HG02970 (cell line): Measurements from ENCODE around the gene MYADML2.
"Not testable (repeated sequence)": the region's sequence is repeated elsewhere in the genome, so short reads cannot be mapped to it uniquely, and the experiment has no call there.

Source experiments
- ATAC-seq: cut with Tn5 transposase; IDR thresholded peaks from one replicate; pipeline ENCODE4 v1.9.1; 2021; ENCODE audit warnings: mild to moderate bottlenecking, moderate library complexity, moderate number of reproducible peaks; ENCODE audit not compliant: unreplicated experiment, low FRiP score

MYADML2 gene

GRCh38 chr17:81960130-81960958 lies 13.3 kb upstream of the MYADML2 start:
- no peak for ATAC-seq

DNA sequence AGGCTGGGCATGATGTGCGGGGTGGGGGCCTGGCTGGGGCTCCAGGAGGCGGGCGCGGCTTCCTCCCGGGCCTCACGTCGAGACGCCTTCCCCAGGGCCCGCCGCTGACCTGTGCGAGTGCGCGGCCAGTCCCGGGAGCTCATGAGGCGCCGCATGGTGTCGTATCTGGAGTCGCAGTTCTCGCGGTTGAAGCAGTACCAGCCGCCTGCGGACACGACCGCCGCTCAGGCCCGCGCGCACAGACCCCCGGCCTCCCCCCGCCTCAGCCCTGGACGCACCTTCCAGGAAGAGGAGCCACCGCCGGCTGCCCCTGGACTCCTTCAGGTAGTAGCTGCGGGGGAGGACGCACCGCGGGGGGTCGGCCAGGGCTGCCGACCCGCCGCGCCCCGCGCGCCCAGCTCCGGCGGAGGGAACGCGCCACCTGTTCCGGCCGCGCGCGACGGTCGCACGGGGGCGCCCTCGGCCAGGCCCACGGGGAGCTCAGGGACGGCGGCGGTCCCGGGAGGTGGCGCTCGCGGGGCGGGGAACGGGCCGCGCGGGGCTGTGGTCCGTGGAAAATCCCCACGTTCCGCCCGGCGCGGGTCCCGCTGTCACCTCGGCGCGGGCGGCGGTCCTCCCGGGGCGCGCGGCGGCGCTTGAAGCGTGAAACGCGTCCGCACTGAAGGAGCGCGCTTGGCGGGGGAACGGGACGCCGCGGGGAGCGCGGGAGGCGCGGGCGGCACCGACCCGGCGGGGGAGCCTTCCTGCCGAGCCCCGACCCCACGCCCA lies 12.5 kb upstream of the MYADML2 start:
- no peak for ATAC-seq

DNA sequence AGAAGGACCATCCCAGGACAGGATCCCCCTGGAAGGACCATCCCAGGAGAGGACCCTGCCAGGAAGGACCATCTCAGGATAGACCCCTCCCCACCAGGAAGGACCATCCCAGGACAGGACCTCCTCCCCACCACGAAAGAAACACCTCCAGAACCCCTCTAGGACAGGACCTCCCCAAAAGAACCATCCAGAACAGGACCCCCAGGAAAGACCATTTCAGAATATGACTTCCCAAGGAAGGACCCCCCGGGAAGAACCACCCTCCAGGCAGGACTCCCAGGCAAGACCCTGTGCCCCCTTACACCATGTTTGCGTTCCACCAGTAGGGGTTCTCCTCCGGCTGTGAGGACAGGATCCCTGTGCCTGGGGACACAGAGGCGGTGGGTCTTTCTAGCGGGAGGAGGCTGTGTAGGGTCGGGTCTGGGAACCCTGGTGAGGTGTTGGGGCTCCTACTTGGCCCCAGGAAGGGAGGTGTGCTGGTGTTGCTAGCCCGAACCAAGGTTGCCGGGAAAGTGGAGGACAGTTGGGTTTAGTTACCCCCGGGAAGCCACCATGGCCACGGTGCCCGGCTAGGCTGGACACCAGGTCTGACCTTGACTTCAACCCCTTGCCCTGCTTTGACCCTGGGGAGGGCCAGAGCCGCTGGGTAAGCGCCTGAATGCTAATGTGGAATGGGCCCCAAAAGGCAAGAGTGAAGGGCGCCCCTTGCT lies 11.8 kb upstream of the MYADML2 start:
- no peak for ATAC-seq

- ATAC-seq, result no peak
Measured at GRCh38 chr17:81957691-81958432, 10.8 kb upstream of the MYADML2 start.

DNA sequence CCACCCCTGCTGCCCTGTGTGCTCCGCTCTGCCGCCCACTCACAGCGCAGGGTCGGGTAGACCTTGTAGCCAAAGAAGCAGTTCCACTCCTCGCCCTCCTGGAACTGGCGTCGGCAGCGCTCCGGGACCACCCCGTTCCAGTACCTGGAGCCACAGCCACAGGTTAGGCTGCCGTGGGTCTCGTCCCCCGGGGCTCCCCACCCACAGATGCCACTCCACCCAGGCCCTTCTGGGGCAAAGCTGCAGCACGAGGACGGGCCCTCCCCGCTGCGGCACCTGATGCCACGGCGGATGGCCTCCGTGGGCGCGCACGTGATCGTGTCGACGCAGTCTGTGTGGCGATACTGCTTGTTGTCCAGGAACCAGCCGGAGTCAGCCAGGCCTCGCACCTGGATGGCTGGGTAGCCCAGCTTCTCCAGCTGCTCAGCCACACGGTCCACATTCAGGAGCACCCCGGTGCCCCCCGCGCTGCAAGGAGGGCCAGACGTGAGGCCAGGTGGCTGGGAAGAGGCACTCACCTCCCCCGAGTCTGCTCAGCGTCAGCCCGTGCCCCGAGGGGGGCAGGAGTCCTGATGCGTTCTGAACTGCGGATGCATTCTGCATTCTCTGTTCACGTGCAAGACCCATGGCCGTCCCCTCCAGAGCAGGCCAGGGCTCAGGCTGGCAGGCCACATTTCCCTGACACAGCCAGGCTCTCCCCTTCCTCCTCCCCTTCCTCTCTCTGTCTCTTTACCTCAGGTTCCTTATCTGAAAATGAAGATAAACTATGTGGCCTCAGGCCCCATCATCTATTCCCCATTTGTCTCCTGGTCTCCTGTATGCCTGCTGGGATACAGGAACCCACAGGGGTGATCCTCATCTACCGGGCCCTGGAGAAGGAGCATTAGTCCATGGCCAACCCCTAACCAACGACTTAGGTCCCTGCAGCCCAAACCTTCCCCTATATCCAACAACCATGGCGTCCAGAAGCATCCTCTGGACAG lies 9.9 kb upstream of the MYADML2 start:
- ATAC-seq, result no peak

DNA sequence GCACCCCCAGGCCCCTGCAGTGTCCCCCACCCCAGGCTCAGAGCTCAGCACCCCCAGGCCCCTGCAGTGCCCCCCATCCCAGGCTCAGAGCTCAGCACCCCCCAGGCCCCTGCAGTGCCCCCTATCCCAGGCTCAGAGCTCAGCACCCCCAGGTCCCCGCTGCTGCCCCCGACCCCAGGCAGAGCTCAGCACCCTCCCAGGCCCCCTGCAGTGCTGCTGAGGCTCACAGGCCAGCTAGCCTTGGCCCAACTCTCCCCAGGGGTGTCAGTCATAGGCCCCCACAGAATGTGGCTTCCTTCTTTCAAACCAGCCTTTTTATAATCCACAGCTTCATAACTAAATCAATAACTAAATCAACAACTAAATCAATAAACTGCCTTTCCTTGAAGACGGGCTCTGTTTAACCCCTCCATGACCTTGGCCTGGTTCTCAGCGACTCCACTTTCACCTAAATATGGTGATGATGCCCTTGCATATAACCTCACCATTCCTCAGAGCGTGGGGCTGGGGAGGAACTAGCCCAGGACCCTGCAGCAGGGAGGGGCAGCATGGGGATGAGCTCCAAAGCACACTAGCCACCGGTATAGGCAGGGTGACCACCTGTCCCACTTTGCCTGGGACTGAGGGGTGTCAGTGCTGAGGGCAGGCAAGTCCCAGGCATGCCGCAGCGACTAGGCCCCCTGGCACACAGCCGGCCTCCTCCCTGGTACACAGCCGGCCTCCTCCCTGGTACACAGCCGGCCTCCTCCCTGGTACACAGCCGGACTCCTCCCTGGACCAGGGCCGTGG lies 8.9 kb upstream of the MYADML2 start:
- ATAC-seq, result no peak

DNA sequence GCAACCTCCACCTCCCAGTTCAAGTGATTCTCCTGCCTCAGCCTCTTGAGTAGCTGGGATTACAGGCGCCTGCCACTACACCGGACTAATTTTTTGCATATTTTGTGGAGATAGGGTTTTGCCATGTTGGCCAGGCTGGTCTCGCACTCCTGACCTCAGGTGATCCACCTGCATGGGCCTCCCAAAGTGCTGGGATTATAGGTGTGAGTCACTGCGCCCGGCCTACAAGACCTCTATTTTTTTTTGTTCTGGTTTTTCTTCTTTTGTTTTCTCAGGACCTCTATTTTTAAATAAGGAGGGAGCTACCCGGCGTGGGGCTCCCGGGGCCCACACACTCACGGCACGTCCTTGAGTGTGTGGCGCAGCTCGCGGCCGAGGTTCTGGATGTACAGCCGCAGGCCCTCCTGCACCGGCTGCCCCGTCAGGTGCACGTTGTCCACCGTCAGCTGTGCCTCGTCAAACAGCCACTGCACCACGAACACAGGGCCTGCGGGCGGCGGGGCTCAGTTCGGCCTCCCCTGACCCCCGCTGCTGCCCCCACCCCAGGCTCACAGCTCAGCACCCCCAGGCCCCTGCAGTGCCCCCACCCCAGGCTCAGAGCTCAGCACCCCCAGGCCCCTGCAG lies 8.1 kb upstream of the MYADML2 start:
- no peak for ATAC-seq

DNA sequence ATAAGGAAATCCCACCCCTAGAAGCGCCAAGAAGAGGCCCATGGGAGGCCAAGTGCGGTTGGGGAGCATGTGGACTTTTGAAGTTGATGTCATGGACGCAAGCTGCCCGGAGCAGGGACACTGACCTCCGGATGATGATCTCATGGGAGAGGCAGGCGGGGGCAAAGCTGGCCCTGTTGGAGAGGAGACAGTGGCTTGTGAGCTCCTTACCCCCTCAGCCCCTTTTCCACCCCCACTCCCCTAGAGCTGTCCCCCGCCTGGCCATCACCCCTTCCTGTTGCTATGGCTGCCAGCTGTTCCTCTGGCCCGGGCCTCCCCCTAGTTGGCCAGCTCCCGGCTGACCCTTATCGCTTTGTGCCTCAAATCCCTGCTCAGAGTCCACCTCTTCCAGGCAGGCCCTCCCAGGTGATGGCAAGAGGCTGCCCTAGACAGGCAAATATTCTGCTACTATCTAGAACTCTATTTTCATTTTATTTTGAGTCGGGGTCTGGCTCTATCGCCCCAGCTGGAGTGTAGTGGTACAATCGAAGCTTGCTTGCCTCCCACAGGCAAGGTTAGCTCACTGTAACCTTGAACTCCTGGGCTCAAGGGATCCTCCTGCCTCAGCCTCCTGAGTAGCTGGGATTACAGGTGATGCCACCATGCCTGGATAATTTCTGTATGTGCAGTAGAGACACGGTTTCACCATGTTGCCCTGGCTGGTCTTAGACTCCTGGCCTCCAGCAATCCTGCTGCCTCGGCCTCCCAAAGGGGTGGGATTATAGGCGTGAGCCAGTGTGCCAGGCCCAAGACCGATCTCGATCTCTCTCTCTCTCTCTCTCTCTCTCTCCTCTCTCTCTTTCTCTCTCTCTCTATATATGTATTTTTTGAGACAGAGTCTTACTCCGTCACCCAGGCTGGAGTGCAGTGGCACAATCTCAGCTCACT lies 7.4 kb upstream of the MYADML2 start:
- no peak for ATAC-seq

DNA sequence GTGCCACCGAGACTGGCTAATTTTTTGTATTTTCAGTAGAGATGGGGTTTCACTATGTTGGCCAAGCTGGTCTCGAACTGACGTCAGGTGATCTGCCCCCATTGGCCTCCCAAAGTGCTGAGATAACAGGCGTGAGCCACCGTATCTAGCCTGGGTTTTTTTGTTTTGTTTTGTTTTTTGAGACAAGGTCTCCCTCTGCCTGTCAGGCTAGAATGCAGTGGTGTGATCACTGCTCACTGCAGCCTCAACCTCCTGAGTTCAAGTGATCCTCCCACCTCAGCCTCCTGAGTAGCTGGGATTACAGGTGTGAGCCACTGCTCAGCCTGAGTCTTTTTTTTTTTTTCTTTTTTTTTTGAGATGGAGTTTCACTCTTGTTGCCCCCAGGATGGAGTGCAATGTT lies 6.4 kb upstream of the MYADML2 start:
- not testable (repeated sequence) for ATAC-seq

GRCh38 chr17:81952792-81953228 lies 5.8 kb upstream of the MYADML2 start:
- no peak for ATAC-seq

- ATAC-seq, result no peak
Measured at GRCh38 chr17:81951785-81952684, 5.0 kb upstream of the MYADML2 start.

DNA sequence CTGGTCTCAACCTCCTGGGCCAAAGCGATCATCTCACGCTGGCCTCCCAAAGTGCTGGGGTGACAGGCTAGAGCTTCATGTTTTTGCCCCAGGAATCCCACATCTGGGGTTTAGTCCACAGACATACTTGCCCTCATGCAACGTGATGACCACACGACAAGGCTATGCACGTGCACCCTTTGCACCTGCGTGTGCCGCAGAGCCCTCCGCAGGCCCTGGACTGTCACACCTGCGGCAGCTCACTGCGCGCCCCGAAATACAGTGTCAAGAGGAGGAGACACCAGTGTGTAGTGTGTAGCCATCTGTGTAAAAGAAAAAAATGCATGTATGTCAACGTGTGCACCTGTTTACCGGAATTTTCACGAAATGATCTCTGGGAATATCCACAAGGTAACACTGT lies 3.5 kb upstream of the MYADML2 start:
- ATAC-seq, result no peak

DNA sequence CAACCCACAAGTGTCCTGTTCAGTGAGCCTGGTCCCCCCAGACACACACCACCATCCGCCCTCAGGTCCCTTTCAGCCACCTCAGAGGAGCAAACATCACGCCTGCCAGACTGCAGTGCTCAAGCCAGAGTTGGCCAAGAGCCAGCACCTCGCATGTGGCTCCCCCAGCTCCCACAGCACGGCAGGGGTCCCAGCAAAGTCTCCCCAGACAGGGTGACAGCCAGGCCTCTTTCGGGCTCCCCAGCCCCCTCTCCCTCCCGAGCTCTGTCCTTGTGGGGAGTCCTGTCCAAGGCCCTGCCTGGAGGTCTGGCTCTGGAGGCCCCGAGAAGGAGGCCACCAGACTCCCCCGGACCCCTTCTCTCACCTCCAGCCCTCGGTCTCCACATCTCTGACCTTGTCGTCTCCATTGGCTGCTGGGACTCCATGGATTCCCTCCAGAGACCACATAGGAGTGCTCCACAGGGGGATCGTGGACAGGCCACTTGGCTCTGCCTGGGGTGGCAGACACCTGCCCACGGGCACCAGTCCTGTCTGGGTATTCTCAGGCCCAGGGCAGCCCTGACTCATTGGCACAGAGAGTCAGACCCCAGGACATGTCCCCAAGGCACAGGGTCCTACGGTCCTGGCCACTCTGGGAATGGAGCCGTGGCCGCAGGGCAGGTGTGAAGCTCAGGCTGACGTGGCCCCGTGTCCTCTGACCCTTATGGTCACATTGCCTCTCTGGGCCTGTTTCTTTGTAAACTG lies 1.8 kb upstream of the MYADML2 start:
- no peak for ATAC-seq

DNA sequence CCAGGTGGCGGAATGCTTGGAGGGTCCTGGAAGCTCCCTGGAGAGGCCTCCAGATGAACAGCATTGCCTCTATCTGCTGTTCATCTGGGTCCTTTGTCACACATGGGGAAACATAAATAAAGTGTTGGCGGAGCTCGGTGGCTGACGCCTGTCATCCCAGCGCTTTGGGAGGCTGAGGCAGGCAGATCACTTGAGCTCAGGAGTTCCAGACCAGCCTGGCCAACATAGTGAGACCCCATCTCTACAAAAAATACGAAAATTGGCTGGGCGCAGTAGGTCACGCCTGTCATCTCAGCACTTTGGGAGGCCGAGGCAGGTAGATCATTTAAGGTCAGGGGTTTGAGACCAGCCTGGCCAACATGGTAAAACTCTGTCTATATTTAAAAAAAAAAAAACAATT lies 2.2 kb downstream of the MYADML2 start:
- ATAC-seq, result no peak

GRCh38 chr17:81942167-81942553 lies 4.9 kb downstream of the MYADML2 start:
- no peak for ATAC-seq
